ENCODE data around the gene PRKN.
"Not testable (repeated sequence)": the region's sequence is repeated elsewhere in the genome, so short reads cannot be mapped to it uniquely, and the experiment has no call there.

PRKN gene

DNA sequence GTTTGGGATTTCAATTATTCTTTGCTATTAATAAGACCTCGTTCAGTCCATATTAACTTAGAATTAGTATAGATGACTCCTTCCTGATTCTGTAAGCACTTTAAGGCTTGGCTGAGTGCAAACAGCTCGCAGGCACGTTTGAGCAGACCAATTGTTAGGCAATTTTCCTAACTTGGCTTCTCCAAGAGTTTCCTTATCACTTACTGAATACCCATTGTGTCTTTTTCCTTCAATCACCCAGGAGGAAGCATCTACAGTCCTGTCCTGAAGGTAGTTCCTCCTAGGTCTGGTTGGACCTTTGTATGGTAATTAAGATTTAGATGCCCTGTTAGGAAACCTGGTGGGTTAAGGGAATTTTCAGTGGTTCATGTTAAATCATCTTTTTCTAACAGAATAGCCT lies 1414.1 kb downstream of the PRKN start:
- not testable (repeated sequence) for DNase-seq (ENCODE audit: low read depth)

DNA sequence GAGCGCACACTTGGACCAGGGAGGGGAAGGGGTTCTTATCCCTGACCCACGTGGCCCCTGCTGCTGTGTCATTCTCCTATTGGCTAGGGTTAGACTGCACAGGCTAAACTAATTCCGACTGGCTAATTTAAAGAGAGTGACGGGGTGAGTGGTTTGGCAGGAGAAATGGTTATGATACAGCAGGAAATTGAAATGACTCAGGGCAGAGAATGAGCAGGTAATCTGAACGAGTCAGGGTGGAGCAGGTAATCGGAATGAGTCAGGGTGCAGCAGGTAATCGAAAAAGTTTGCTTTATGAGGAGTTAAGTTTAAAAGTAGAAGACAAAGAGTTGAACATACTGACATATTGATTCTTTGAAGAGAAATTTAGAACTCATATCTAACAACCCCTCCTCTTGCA lies 1417.8 kb downstream of the PRKN start:
- DNase-seq (ENCODE audit: low read depth): not testable (repeated sequence)

DNA sequence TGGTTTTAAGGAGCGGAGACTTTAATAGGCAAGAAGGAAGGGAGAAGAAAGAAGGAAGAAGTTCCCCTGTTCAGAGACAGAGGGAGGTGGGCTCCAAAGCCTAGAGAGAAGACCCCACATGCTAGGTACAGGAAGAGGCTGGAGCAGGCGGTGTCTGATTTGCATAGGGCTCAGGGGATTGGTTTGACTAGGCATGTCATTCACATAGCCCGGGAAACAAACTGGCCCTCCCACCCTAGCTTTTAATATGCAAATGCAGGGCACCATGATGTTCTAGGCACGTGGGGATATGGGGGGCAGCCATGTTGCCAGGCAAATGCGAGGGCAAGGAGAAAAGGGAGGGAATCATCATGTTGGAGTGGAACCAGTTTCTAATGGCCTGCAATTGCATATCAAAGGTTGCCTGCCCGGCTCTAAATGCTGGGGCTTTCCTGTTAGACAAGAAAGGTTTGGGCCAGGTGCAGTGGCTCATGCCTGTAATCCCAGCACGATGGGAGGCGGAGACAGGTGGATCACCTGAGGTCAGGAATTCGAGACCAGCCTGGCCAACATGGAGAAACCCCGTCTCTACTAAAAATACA lies 1419.4 kb downstream of the PRKN start:
- DNase-seq (ENCODE audit: low read depth): no peak

DNA sequence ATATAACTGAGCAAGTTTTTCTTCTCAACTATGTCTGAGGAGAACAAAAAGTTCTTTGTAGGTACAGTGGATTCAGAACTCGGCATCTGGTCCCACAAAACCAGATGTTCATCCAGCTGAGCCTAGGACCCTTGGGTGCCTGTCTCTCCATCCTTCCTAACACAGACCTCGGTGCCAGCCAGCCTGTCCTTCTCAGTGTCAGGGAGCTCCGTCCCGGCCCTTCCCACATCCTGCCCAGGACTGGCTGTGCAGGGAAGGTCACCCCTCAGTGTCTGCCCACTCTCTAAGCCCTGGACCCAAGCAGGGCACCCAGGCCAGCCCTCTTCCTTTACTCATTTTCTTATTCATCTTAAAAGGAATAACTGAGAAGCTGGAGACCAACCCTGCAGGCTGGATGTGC lies 1421.7 kb downstream of the PRKN start:
- DNase-seq (ENCODE audit: low read depth): no peak

DNA sequence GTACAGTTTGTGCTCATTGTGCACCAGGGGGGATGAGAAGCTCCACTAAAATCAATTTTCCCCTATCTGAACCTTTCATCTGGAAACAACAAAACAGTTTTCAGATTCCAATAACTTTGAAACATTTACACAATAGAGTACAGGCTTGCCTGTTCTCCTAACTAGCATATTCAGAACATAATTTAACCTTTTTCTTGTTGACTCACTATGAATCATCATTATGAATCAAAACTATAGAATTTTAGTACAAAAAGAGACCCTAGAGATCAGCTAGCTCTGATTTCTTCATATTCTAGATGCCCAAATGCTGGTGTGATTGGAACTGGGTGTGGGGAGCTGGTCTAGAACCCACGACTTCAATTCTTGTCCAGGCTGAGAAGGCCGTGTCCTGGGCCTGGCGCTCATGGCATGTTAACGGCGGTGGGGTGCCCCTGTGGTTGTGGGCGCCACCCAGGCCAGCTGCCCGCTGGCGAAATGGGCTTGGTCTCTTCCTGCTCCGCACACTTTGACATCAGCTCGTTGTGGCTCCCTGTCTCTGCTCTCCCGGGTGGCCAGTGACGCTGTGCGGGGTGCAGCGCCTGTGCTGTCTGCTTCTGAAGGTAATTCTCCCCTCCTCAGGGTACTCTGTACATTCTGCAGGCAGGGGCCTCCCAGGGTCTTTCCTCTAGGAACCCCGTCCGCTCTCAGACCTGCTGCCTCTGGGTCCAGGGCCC lies 1423.8 kb downstream of the PRKN start:
- DNase-seq (ENCODE audit: low read depth): no peak

DNA sequence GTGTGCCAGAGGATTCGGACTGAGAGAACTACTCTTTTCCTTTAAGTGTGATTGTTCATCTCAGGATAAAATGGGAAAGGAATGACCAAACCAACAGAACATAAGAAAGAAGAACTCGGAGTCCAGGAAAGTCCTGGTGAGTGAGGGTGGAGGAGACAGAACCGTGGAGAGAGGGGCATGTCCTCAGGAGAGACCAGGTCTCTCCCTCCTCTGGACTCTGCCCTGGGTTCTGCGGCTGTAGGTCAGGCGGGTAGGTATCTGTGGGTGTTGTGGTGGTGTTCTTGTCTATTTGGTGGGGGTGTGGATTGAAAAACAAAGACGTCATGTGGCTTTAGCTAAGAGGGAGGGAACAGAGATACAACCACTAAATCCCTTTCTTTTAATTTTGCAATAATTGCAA lies 1424.6 kb downstream of the PRKN start:
- DNase-seq (ENCODE audit: low read depth): no peak

DNA sequence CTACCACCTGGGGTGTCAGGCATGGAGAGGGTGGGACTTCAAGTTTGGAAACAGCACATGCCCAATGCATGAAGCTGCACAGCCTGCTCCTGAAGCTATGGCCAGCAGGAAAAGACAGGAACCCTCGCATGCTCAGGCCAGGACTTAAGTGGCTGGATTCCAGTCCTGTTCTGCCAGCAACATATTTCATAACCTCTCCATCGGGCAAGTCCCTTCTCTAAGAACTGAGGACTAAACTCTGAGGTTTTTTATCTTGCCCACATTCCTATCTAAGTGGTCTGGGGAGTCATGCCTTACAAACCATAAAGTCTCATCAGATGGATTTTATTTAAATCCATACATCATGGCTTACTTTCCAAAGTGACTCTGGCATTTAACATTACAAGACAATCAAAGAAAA lies 1426.2 kb downstream of the PRKN start:
- DNase-seq (ENCODE audit: low read depth): peak; percentile 37

DNA sequence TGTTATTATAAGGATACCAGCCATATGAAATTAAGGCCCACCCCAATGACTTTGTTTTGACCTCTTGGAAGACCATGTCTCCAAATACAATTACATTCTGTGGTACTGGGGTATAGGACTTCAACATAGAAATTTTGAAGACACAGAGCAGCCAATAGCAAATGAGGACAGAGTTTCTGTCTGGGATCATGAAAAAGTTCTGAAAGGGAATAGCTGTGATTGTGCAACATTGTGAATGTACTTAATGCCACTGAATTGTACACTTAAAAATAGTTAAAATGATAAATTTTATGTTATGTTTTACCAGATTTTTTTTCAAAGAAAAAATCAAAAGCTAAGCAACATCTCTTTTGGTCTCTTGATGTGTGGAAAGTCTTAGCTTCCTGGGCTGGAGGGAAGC lies 1426.7 kb downstream of the PRKN start:
- DNase-seq (ENCODE audit: low read depth): no peak

DNA sequence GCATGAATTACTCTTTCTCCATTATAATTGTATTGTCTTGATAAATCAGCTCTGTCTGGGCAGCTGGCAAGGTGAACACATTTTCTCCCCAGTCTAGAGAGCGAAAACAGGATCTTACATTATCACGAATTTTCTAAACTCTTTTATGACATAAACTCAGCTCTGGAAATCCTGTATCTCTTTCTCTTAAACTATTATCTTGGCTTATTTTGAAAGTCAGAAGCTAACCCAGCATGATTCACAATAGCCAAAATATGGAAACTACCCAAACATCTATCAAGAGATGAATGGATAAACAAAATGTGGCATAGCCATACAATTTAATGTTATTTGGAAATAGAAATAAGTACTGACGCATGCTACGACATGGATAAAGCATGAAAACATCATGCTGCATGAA lies 1427.8 kb downstream of the PRKN start:
- no peak for DNase-seq (ENCODE audit: low read depth)

All from fibroblast of the conjunctiva (primary cell).